ENCODE data around the gene GPC6. TPM values are rescaled to one million over a fixed set of nuclear protein-coding genes. Genes with fewer than 3 reads are reported as not detected.

The GPC6 gene
- total RNA-seq, 1 donor from 2014 or later = 63.0 TPM

DNA sequence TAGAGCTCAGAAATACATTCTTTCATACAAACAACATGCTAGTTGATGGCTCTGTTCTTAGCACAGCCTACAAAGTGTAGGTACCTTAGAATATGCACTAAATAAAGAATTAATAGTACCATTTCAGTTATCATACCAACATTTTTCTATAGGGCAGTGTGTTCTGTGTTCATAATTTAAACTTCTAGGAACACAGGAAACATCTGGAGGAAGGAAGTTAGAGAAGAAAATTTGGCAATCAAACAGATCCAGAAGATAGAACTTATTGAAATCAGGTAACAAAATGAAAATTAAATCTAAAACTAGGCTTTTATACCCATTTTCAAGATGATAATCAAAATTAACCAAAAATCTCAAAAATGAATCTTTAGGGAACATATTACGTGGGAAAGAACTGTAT is 725.3 kb downstream of the GPC6 start:
- Mint-ChIP-seq H3K27ac (ENCODE audit: unreplicated experiment) (no peak overlapping the region), H3K36me3 (ENCODE audit: low read depth, unreplicated experiment) (no peaks in the 10 kb centered on the region), H3K4me3 (ENCODE audit: unreplicated experiment) (no peak overlapping the region), H3K27me3 (ENCODE audit: low read depth, unreplicated experiment) (no peaks in the 10 kb centered on the region), H3K4me1 (ENCODE audit: low read depth, unreplicated experiment) (peaks cover 14% of the 10 kb centered on the region), H3K9me3 (ENCODE audit: unreplicated experiment) (no peaks in the 10 kb centered on the region)
- no peaks in the 10 kb centered on the region for H3K4me1 ChIP-seq (ENCODE audit: insufficient read depth, low read length)
- H3K27me3 ChIP-seq (ENCODE audit: insufficient read depth, low read length) = no peaks in the 10 kb centered on the region
- no peaks in the 10 kb centered on the region for H3K9me3 ChIP-seq (ENCODE audit: insufficient read depth, low read depth, low read length)
- no peaks in the 10 kb centered on the region for H3K36me3 ChIP-seq (ENCODE audit: insufficient read depth, low read length)
- H4K20me1 ChIP-seq (ENCODE audit: insufficient read depth, low read length) = no peaks in the 10 kb centered on the region
- TF ChIP-seq, protein P1, sequence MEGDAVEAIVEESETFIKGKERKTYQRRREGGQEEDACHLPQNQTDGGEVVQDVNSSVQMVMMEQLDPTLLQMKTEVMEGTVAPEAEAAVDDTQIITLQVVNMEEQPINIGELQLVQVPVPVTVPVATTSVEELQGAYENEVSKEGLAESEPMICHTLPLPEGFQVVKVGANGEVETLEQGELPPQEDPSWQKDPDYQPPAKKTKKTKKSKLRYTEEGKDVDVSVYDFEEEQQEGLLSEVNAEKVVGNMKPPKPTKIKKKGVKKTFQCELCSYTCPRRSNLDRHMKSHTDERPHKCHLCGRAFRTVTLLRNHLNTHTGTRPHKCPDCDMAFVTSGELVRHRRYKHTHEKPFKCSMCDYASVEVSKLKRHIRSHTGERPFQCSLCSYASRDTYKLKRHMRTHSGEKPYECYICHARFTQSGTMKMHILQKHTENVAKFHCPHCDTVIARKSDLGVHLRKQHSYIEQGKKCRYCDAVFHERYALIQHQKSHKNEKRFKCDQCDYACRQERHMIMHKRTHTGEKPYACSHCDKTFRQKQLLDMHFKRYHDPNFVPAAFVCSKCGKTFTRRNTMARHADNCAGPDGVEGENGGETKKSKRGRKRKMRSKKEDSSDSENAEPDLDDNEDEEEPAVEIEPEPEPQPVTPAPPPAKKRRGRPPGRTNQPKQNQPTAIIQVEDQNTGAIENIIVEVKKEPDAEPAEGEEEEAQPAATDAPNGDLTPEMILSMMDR (IDR thresholded peaks at IDR 0.05; ENCODE audit: insufficient read depth, low read depth, low read length) = no peak
- TF ChIP-seq EZH2 (IDR thresholded peaks at IDR 0.05; ENCODE audit: insufficient read depth, low read length) = no peak
- FAIRE-seq (no peak), DNase-seq (ENCODE audit: low read depth) (no peak)
- no peaks in the 10 kb centered on the region for H3K79me2 ChIP-seq (ENCODE audit: insufficient read depth, low read length)
- no peak overlapping the region for H3K27ac ChIP-seq (ENCODE audit: low read depth, low read length)
- H2AFZ ChIP-seq (ENCODE audit: low read depth, low read length) = no peak overlapping the region
- H3K9ac ChIP-seq (ENCODE audit: low read length) = no peak overlapping the region
- H3K4me2 ChIP-seq (ENCODE audit: low read length) = no peak overlapping the region
- no peak overlapping the region for H3K4me3 ChIP-seq (ENCODE audit: insufficient read depth, low read depth, low read length)

DNA sequence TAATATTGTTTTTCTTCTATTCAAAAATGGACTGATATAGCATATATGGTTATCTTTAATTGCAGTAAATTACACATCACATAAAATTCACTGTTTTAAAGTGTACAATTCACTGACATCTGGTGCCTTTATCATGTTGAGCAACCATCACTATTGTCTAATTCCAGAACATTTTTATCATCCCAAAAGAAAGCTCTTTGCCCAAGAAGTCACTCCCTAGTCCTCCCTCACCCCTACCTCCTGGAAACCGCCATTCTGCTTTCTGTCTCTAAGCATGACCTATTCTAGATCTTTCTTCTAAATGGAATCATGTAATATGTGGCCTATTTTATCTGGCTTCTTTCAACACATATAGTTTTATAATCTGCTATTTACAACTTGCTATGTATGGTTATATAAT is 727.2 kb downstream of the GPC6 start:
- no peak for FAIRE-seq
- DNase-seq (ENCODE audit: low read depth) = no peak
- H3K4me1 ChIP-seq (ENCODE audit: insufficient read depth, low read length) = no peaks in the 10 kb centered on the region
- no peak overlapping the region for H3K4me3 ChIP-seq (ENCODE audit: insufficient read depth, low read depth, low read length)
- no peak overlapping the region for H2AFZ ChIP-seq (ENCODE audit: low read depth, low read length)
- Mint-ChIP-seq H3K36me3 (ENCODE audit: low read depth, unreplicated experiment) (no peaks in the 10 kb centered on the region), H3K4me3 (ENCODE audit: unreplicated experiment) (no peak overlapping the region), H3K9me3 (ENCODE audit: unreplicated experiment) (no peaks in the 10 kb centered on the region), H3K27ac (ENCODE audit: unreplicated experiment) (no peak overlapping the region), H3K4me1 (ENCODE audit: low read depth, unreplicated experiment) (peaks cover 9% of the 10 kb centered on the region), H3K27me3 (ENCODE audit: low read depth, unreplicated experiment) (no peaks in the 10 kb centered on the region)
- H3K9me3 ChIP-seq (ENCODE audit: insufficient read depth, low read depth, low read length) = no peaks in the 10 kb centered on the region
- H3K4me2 ChIP-seq (ENCODE audit: low read length) = no peak overlapping the region
- H3K27me3 ChIP-seq (ENCODE audit: insufficient read depth, low read length) = no peaks in the 10 kb centered on the region
- H3K9ac ChIP-seq (ENCODE audit: low read length) = no peak overlapping the region
- no peaks in the 10 kb centered on the region for H3K36me3 ChIP-seq (ENCODE audit: insufficient read depth, low read length)
- no peaks in the 10 kb centered on the region for H4K20me1 ChIP-seq (ENCODE audit: insufficient read depth, low read length)
- TF ChIP-seq, protein P1 (IDR thresholded peaks at IDR 0.05; ENCODE audit: insufficient read depth, low read depth, low read length) = no peak
- TF ChIP-seq EZH2 (IDR thresholded peaks at IDR 0.05; ENCODE audit: insufficient read depth, low read length) = no peak
- H3K27ac ChIP-seq (ENCODE audit: low read depth, low read length) = no peak overlapping the region
- H3K79me2 ChIP-seq (ENCODE audit: insufficient read depth, low read length) = no peaks in the 10 kb centered on the region

DNA sequence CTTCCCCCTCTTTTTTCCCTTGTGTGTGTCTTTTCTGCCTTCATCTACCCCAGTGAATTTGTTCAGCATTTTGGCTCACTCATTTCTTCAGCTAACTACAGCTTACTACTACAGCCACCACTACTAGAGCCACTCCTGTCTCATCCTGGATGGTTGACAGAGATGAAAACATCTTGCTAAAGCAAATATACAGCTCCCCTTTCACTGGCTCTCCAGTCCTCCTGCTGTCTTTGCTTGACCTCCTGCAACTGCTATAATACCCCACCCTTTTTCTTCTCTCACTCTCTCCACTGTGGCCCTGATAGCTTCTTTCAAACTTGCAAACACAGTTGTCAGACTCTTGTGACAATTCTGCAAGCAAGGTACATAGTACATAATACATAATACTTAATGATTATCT is 729.3 kb downstream of the GPC6 start:
- Histone ChIP-seq H4K20me1 (ENCODE audit: insufficient read depth, low read length) (peaks cover 7% of the 10 kb centered on the region), H3K9ac (ENCODE audit: low read length) (no peak overlapping the region), H3K9me3 (ENCODE audit: insufficient read depth, low read depth, low read length) (no peaks in the 10 kb centered on the region), H3K27ac (ENCODE audit: low read depth, low read length) (no peak overlapping the region), H3K79me2 (ENCODE audit: insufficient read depth, low read length) (no peaks in the 10 kb centered on the region), H2AFZ (ENCODE audit: low read depth, low read length) (no peak overlapping the region), H3K4me1 (ENCODE audit: insufficient read depth, low read length) (no peaks in the 10 kb centered on the region), H3K4me2 (ENCODE audit: low read length) (no peak overlapping the region), H3K4me3 (ENCODE audit: insufficient read depth, low read depth, low read length) (no peak overlapping the region), H3K27me3 (ENCODE audit: insufficient read depth, low read length) (no peaks in the 10 kb centered on the region), H3K36me3 (ENCODE audit: insufficient read depth, low read length) (no peaks in the 10 kb centered on the region)
- no peak for FAIRE-seq
- no peak for TF ChIP-seq EZH2 (IDR thresholded peaks at IDR 0.05; ENCODE audit: insufficient read depth, low read length)
- H3K4me3 Mint-ChIP-seq (ENCODE audit: unreplicated experiment) = no peak overlapping the region
- H3K27ac Mint-ChIP-seq (ENCODE audit: unreplicated experiment) = no peak overlapping the region
- no peak for DNase-seq (ENCODE audit: low read depth)
- no peaks in the 10 kb centered on the region for H3K9me3 Mint-ChIP-seq (ENCODE audit: unreplicated experiment)
- no peaks in the 10 kb centered on the region for H3K36me3 Mint-ChIP-seq (ENCODE audit: low read depth, unreplicated experiment)
- no peaks in the 10 kb centered on the region for H3K27me3 Mint-ChIP-seq (ENCODE audit: low read depth, unreplicated experiment)
- H3K4me1 Mint-ChIP-seq (ENCODE audit: low read depth, unreplicated experiment) = peaks cover 9% of the 10 kb centered on the region

Measured in astrocyte (in vitro differentiated cells and primary cell).